Spleen (tissue), 7 donors: ENCODE data around the gene NOTCH3.

ENCODE experiments used
- CTCF ChIP-seq, 11 experiments: fragments of 200-600 bp in 7 of 11; fragments of 450-650 bp in 4 of 11; sonication (generic) in 4 of 11; IDR thresholded peaks in 8 of 11; conservative IDR thresholded peaks in 3 of 11; 1 replicate in 7 of 11; 2 replicates in 4 of 11; pipeline versions ENCODE4 v1.4.0 to v1.8.0; 2016 to 2021; ENCODE audit warnings: antibody characterized with exemption in 11 of 11, inconsistent platforms in 4 of 11, mild to moderate bottlenecking in 1 of 11
- POLR2A ChIP-seq, 3 donors: fragments of 450-650 bp; IDR thresholded peaks; one replicate each; pipeline ENCODE4 v1.5.1; 2017; ENCODE audit warnings: antibody characterized with exemption in 3 of 3, mild to moderate bottlenecking in 1 of 3
- donor health status: DM: no; HTN: no; CAD: no; lungs with moderate emphysema.
- donor health status: DM: no; HTN: no; CAD: no.
- donor health status: DM: no; HTN: no; CAD: no.

- no peak for TF ChIP-seq POLR2A (IDR thresholded peaks at IDR 0.05)
- no peak for TF ChIP-seq CTCF (IDR thresholded peaks at IDR 0.05 in 8 of 11, conservative IDR thresholded peaks at IDR 0.05 in 3 of 11)
Observed at GRCh38 chr19:15239337-15239949, 38.6 kb upstream of the NOTCH3 start.
